Measurements from ENCODE around the gene HIBADH.

HIBADH gene

GRCh38 chr7:27487509-27487908 is 175.2 kb downstream of the HIBADH start:
- no peaks in the 10 kb centered on the region for H3K4me1 ChIP-seq (ENCODE audit: insufficient read depth, low read length, poor library complexity, severe bottlenecking)

GRCh38 chr7:27484451-27484850 is 178.2 kb downstream of the HIBADH start:
- H3K27me3 ChIP-seq (ENCODE audit: insufficient read depth, low read length, poor library complexity, severe bottlenecking): no peaks in the 10 kb centered on the region
- no peak for TF ChIP-seq EZH2phosphoT487 (IDR thresholded peaks at IDR 0.05; ENCODE audit: borderline replicate concordance)
- H3F3A ChIP-seq (ENCODE audit: low read depth): no peaks in the 10 kb centered on the region
- no peaks in the 10 kb centered on the region for H3K79me2 ChIP-seq (ENCODE audit: insufficient read depth, low read length)
- H3K9me3 ChIP-seq (ENCODE audit: insufficient read depth, low read depth, low read length): no peaks in the 10 kb centered on the region
- no peaks in the 10 kb centered on the region for H4K20me1 ChIP-seq (ENCODE audit: insufficient read depth, low read length, poor library complexity, severe bottlenecking)
- H3K9me2 ChIP-seq (replicated peaks; ENCODE audit: low read depth, low read length): no peaks in the 10 kb centered on the region
- no peak overlapping the region for H3K4me3 ChIP-seq (ENCODE audit: low read length, poor library complexity, severe bottlenecking)
- no peak overlapping the region for H2AFZ ChIP-seq (ENCODE audit: low read length)
- no peak overlapping the region for H3K4me2 ChIP-seq (ENCODE audit: low read depth, low read length, poor library complexity, severe bottlenecking)
- no peaks in the 10 kb centered on the region for H3K4me1 ChIP-seq (ENCODE audit: insufficient read depth, low read length, poor library complexity, severe bottlenecking)
- no peak overlapping the region for H3K9ac ChIP-seq (ENCODE audit: low read depth, low read length, poor library complexity, severe bottlenecking)
- H3K36me3 ChIP-seq (ENCODE audit: insufficient read depth, low read length): no peaks in the 10 kb centered on the region

More at GRCh38 chr7:27487509-27487908, 175.2 kb downstream of the HIBADH start:
- no peaks in the 10 kb centered on the region for H3F3A ChIP-seq (ENCODE audit: low read depth)
- H3K9ac ChIP-seq (ENCODE audit: low read depth, low read length, poor library complexity, severe bottlenecking): no peak overlapping the region
- H2AFZ ChIP-seq (ENCODE audit: low read length): no peak overlapping the region
- no peak overlapping the region for H3K4me2 ChIP-seq (ENCODE audit: low read depth, low read length, poor library complexity, severe bottlenecking)
- no peaks in the 10 kb centered on the region for H3K27me3 ChIP-seq (ENCODE audit: insufficient read depth, low read length, poor library complexity, severe bottlenecking)
- no peak overlapping the region for H3K4me3 ChIP-seq (ENCODE audit: low read length, poor library complexity, severe bottlenecking)
- TF ChIP-seq EZH2phosphoT487 (IDR thresholded peaks at IDR 0.05; ENCODE audit: borderline replicate concordance): no peak
- TF ChIP-seq, protein P1, sequence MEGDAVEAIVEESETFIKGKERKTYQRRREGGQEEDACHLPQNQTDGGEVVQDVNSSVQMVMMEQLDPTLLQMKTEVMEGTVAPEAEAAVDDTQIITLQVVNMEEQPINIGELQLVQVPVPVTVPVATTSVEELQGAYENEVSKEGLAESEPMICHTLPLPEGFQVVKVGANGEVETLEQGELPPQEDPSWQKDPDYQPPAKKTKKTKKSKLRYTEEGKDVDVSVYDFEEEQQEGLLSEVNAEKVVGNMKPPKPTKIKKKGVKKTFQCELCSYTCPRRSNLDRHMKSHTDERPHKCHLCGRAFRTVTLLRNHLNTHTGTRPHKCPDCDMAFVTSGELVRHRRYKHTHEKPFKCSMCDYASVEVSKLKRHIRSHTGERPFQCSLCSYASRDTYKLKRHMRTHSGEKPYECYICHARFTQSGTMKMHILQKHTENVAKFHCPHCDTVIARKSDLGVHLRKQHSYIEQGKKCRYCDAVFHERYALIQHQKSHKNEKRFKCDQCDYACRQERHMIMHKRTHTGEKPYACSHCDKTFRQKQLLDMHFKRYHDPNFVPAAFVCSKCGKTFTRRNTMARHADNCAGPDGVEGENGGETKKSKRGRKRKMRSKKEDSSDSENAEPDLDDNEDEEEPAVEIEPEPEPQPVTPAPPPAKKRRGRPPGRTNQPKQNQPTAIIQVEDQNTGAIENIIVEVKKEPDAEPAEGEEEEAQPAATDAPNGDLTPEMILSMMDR (conservative IDR thresholded peaks at IDR 0.05; ENCODE audit: low read length): no peak
- H3K36me3 ChIP-seq (ENCODE audit: insufficient read depth, low read length): no peaks in the 10 kb centered on the region
- no peaks in the 10 kb centered on the region for H4K20me1 ChIP-seq (ENCODE audit: insufficient read depth, low read length, poor library complexity, severe bottlenecking)
- H3K9me2 ChIP-seq (replicated peaks; ENCODE audit: low read depth, low read length): no peaks in the 10 kb centered on the region
- no peaks in the 10 kb centered on the region for H3K9me3 ChIP-seq (ENCODE audit: insufficient read depth, low read depth, low read length)
- H3K79me2 ChIP-seq (ENCODE audit: insufficient read depth, low read length): no peaks in the 10 kb centered on the region

GRCh38 chr7:27482219-27482618 is 180.5 kb downstream of the HIBADH start:
- H3K27me3 ChIP-seq (ENCODE audit: insufficient read depth, low read length, poor library complexity, severe bottlenecking): no peaks in the 10 kb centered on the region
- no peaks in the 10 kb centered on the region for H3F3A ChIP-seq (ENCODE audit: low read depth)
- H3K4me3 ChIP-seq (ENCODE audit: low read length, poor library complexity, severe bottlenecking): no peak overlapping the region
- no peaks in the 10 kb centered on the region for H3K79me2 ChIP-seq (ENCODE audit: insufficient read depth, low read length)
- no peak for TF ChIP-seq EZH2phosphoT487 (IDR thresholded peaks at IDR 0.05; ENCODE audit: borderline replicate concordance)
- TF ChIP-seq, protein P1 (conservative IDR thresholded peaks at IDR 0.05; ENCODE audit: low read length): no peak
- H4K20me1 ChIP-seq (ENCODE audit: insufficient read depth, low read length, poor library complexity, severe bottlenecking): no peaks in the 10 kb centered on the region
- no peaks in the 10 kb centered on the region for H3K4me1 ChIP-seq (ENCODE audit: insufficient read depth, low read length, poor library complexity, severe bottlenecking)
- no peak overlapping the region for H2AFZ ChIP-seq (ENCODE audit: low read length)
- no peak overlapping the region for H3K9ac ChIP-seq (ENCODE audit: low read depth, low read length, poor library complexity, severe bottlenecking)
- H3K9me3 ChIP-seq (ENCODE audit: insufficient read depth, low read depth, low read length): no peaks in the 10 kb centered on the region
- no peaks in the 10 kb centered on the region for H3K9me2 ChIP-seq (replicated peaks; ENCODE audit: low read depth, low read length)
- no peak overlapping the region for H3K4me2 ChIP-seq (ENCODE audit: low read depth, low read length, poor library complexity, severe bottlenecking)
- no peaks in the 10 kb centered on the region for H3K36me3 ChIP-seq (ENCODE audit: insufficient read depth, low read length)

DNA sequence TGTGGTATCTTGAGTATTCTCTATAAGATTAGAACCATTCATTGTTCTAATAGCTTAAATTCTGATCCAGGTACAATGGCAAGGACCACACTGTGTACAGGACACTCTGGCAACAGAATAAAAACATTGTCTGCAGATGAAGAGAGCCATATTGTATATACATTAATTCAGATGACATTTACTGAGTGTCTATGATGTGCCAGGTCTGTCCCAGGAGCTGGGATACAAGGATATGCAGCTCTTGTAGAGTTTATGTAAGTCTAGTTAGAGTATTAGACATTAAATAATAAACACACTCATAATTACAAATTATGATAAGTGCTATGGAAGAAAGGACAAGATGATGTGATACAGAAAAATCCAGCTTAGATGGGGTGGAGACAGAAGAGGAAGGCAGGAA is 184.1 kb downstream of the HIBADH start:
- Histone ChIP-seq H4K20me1 (ENCODE audit: insufficient read depth, low read length, poor library complexity, severe bottlenecking) (no peaks in the 10 kb centered on the region), H2AFZ (ENCODE audit: low read length) (no peak overlapping the region), H3K27me3 (ENCODE audit: insufficient read depth, low read length, poor library complexity, severe bottlenecking) (no peaks in the 10 kb centered on the region), H3K4me2 (ENCODE audit: low read depth, low read length, poor library complexity, severe bottlenecking) (no peak overlapping the region), H3K9ac (ENCODE audit: low read depth, low read length, poor library complexity, severe bottlenecking) (no peak overlapping the region), H3K9me3 (ENCODE audit: insufficient read depth, low read depth, low read length) (no peaks in the 10 kb centered on the region), H3F3A (ENCODE audit: low read depth) (no peaks in the 10 kb centered on the region), H3K36me3 (ENCODE audit: insufficient read depth, low read length) (no peaks in the 10 kb centered on the region), H3K79me2 (ENCODE audit: insufficient read depth, low read length) (no peaks in the 10 kb centered on the region), H3K9me2 (replicated peaks; ENCODE audit: low read depth, low read length) (no peaks in the 10 kb centered on the region), H3K4me3 (ENCODE audit: low read length, poor library complexity, severe bottlenecking) (no peak overlapping the region), H3K4me1 (ENCODE audit: insufficient read depth, low read length, poor library complexity, severe bottlenecking) (no peaks in the 10 kb centered on the region)
- TF ChIP-seq, protein P1 (conservative IDR thresholded peaks at IDR 0.05; ENCODE audit: low read length): no peak
- TF ChIP-seq EZH2phosphoT487 (IDR thresholded peaks at IDR 0.05; ENCODE audit: borderline replicate concordance): no peak

Data from Loucy (cell line).